Stomach (tissue), 4 donors: Measurements from ENCODE around the gene LY86.
"Not testable (repeated sequence)": the region's sequence is repeated elsewhere in the genome, so short reads cannot be mapped to it uniquely, and the experiment has no call there.

Source experiments
- CTCF ChIP-seq, 7 experiments: fragments of 450-650 bp in 4 of 7; fragments of 200-600 bp in 3 of 7; sonication (generic) in 3 of 7; IDR thresholded peaks; one replicate each; pipeline ENCODE4 v1.5.1; 2016 to 2019; ENCODE audit warnings: antibody characterized with exemption in 7 of 7, control low read depth in 2 of 7, mild to moderate bottlenecking in 1 of 7
- EP300 ChIP-seq: sonication (generic); formaldehyde crosslinking; IDR thresholded peaks from one replicate; pipeline ENCODE4 v1.6.1; 2017; ENCODE audit warnings: antibody characterized with exemption
- POLR2A ChIP-seq, 4 donors: fragments of 450-650 bp; IDR thresholded peaks; one replicate each; pipeline ENCODE4 v1.6.1; 2016; ENCODE audit warnings: antibody characterized with exemption in 4 of 4, control low read depth in 2 of 4, mild to moderate bottlenecking in 1 of 4, moderate library complexity in 1 of 4

GRCh38 chr6:6613103-6613718, 24.7 kb downstream of the LY86 start:
- TF ChIP-seq CTCF (IDR thresholded peaks at IDR 0.05); EP300; POLR2A (IDR thresholded peaks at IDR 0.05): not testable (repeated sequence)
